Endothelial cell of hepatic sinusoid (primary cell): ENCODE results near the gene OR51E1.

Experiments
- in situ Hi-C: cut with HindIII; loops from 2 replicates; pipeline ENCODE4 v1.10.0; 2017; ENCODE audit warnings: low sequenced_read_pairs

Gene OR51E1

GRCh38 chr11:4704790-4705334 lies 61.1 kb downstream of the OR51E1 start:
- in situ Hi-C loops = no loop called here
